Measurements from ENCODE around the gene WDFY2. TPM values are rescaled to one million over a fixed set of nuclear protein-coding genes. Genes with fewer than 3 reads are reported as not detected.
A peak's percentile ranks its signal among the peaks of the same experiment; 100 is the strongest.

Gene WDFY2
- total RNA-seq, 5 donors from 2014 or later (not counting 1 experiment from before 2014, with no cell fraction given), result 18.2 to 28.3 (median 20.0) TPM

DNA sequence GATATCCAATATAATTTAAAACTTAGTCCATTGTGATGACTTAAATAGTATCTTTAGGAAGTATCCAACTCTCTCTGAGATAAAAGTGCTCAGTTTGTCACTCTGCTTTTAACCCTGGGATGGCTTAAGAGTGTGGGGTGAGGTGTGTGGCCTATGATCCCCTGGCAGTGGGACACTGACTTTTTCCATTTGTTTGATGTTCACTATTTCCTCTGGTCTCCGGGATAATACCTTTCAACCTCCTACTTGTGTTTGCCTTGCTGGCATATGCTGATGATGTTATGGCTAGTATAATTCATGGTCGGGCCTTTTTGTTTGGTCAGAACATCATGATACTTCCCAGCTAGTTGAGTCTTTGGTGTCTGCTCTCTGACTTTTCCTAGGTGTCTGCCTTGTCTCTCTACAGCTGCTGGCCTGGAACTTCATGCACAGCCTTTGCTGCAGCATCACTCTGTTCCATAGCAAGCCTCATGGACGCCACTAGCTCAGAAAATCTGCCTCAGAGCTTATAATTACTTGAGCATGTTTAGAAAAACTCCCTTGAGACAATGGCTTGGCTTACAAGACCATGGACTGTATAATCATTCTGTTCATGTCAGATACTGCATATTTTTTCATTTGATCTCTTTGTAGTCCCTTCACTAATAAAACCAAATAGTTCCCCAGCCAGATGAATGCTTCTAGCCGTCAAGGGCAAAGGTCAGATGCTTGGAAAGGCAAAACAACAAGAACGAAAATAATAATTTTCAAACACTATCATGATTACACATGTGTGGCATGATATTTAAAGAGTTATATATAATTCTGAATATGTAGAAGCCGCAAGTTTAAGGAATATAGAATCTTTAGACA, 75.2 kb downstream of the WDFY2 start:
- Mint-ChIP-seq H3K27me3 (no peaks in the 10 kb centered on the region), H3K4me1 (peaks cover 21 to 24% (median 21%) of the 10 kb centered on the region in 3 donors), H3K4me3 (no peak overlapping the region), H3K36me3 (peaks cover 44% of the 10 kb centered on the region), H3K27ac (no peak overlapping the region), H3K9me3 (peaks cover 6 to 28% (median 19%) of the 10 kb centered on the region in 3 donors)
- no peak overlapping the region for H3K27ac ChIP-seq (ENCODE audit: low read length)
- ChIA-PET POLR2A (interaction anchor here (0.6 kb wide), 2 partner anchors 152 to 778 kb away, joined by 4 to 5 read pairs; no protein-coding TSS in a partner anchor), CTCF (no interaction called here)
- H3K4me1 ChIP-seq (ENCODE audit: control insufficient read depth in 1 of 2, extremely low read depth in 1 of 2, insufficient read depth in 2 of 2, low read length in 2 of 2), result peaks cover 3% of the 10 kb centered on the region in 2 experiments
- DNase-seq (no peak), ATAC-seq (replicated peaks in 1 of 4) (no peak)
- no peaks in the 10 kb centered on the region for H3K36me3 ChIP-seq (ENCODE audit: control insufficient read depth in 2 of 2, extremely low read depth in 1 of 2, insufficient read depth in 1 of 2, low read length in 1 of 2)
- no peaks in the 10 kb centered on the region for H3K27me3 ChIP-seq (replicated peaks in 1 of 2; ENCODE audit: control insufficient read depth in 2 of 2, extremely low read depth in 1 of 2, insufficient read depth in 2 of 2, low read length in 1 of 2)
- H3K9me3 ChIP-seq, result no peaks in the 10 kb centered on the region
- no peak overlapping the region for H3K4me3 ChIP-seq (ENCODE audit: control insufficient read depth in 1 of 2, extremely low read depth in 1 of 2, low read length in 1 of 2)
- WGBS (ENCODE audit: insufficient coverage), result 94% methylated on average over 2 of the region's 6 CpGs

DNA sequence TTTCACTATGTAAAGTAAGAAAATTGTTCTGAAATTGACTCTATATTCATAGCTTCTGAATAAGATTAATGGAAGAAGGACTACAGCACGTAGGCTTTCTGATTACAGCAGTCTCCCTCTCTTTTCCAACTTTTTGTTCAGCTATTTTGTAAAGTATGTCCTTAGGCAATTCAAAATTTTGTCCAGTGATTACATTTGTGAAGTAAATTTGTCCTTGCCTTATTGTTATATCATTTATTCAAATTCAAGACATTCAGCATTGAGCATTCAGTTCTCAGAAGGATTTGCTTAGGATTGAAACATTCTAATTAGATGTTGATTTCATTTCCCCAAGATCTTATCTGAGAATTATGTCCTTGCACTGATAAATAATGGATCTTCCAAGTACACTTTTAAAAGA, 76.6 kb downstream of the WDFY2 start:
- H3K4me3 Mint-ChIP-seq, result no peak overlapping the region

DNA sequence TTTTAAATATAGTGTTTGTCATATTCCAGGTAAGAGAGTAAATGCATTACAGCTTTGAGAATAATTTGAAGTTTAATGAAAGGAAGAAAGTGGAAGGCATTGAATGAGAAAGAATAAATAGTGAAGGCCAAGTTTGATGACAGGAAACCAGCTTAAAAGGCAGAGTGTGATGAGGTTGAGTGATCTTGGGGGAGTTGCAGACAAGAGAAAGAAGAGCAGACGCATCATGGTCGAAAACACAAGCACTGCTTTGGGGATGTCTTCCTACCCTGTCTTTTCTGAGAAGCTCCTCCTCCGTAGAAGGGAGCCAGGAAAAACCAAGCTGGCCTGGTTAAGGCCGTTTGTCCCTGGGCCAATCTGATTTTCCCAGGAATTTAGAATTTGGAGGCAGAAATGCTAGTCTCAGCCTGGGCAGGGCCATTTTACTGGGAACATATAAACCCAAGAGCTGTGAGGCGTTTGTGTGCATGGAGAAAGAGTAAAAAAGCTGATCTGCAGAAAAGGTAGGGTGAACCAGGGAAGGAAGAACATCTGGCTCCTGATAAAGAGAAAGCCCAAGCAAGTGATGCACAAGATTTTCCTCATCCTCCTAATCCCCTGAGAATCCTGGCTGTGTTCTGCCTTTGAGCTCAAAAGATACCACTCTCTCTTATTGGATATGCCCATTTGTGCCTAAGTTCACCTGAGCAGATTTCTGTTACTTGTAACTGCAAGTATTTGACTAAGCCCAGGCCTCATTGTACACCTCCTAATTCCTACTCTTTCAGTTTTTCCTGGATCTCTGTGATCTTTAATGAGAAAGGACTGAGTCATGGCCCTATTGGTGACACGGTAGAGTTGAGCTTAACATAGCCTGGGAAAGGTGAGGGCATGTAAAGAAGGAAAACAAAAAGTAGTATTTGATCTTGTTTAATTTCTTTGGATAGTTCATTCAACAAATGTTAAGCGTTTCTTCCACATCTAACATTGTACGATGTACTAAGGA, 80.0 kb downstream of the WDFY2 start:
- Histone ChIP-seq H3K4me1 (ENCODE audit: control insufficient read depth in 1 of 2, extremely low read depth in 1 of 2, insufficient read depth in 2 of 2, low read length in 2 of 2) (peaks cover 3% of the 10 kb centered on the region in 2 experiments), H3K27ac (ENCODE audit: low read length) (no peak overlapping the region), H3K4me3 (ENCODE audit: control insufficient read depth in 1 of 2, extremely low read depth in 1 of 2, low read length in 1 of 2) (no peak overlapping the region), H3K36me3 (ENCODE audit: control insufficient read depth in 2 of 2, extremely low read depth in 1 of 2, insufficient read depth in 1 of 2, low read length in 1 of 2) (no peaks in the 10 kb centered on the region), H3K27me3 (replicated peaks in 1 of 2; ENCODE audit: control insufficient read depth in 2 of 2, extremely low read depth in 1 of 2, insufficient read depth in 2 of 2, low read length in 1 of 2) (no peaks in the 10 kb centered on the region), H3K9me3 (no peaks in the 10 kb centered on the region)
- Mint-ChIP-seq H3K27ac (peak overlapping the region in 1 of 2 donors; percentile 2), H3K4me1 (peaks cover 26 to 40% (median 38%) of the 10 kb centered on the region in 3 donors), H3K36me3 (peaks cover 27% of the 10 kb centered on the region), H3K27me3 (no peaks in the 10 kb centered on the region), H3K4me3 (no peak overlapping the region), H3K9me3 (no peaks in the 10 kb centered on the region)
- 89% methylated on average over 4 of the region's 8 CpGs for WGBS (ENCODE audit: insufficient coverage)
- ChIA-PET POLR2A (interaction anchor here in 1 of 2 donors (0.5 kb wide), 1 partner anchor 398 kb away, joined by 3 read pairs; no protein-coding TSS in a partner anchor), CTCF (no interaction called here)
- DNase-seq (no peak), ATAC-seq (replicated peaks in 1 of 4) (peak in 1 of 4 experiments; percentile 35)

More for the DNA sequence above, 76.6 kb downstream of the WDFY2 start:
- ATAC-seq (replicated peaks in 1 of 4) (no peak), DNase-seq (no peak)
- no peaks in the 10 kb centered on the region for H3K27me3 Mint-ChIP-seq
- peaks cover 6 to 18% (median 12%) of the 10 kb centered on the region in 3 donors for H3K9me3 Mint-ChIP-seq
- ChIA-PET CTCF (no interaction called here), POLR2A (interaction anchor here in 1 of 2 donors (0.6 kb wide), 1 partner anchor 19 kb away, joined by 9 read pairs; no protein-coding TSS in a partner anchor)
- Histone ChIP-seq H3K36me3 (ENCODE audit: control insufficient read depth in 2 of 2, extremely low read depth in 1 of 2, insufficient read depth in 1 of 2, low read length in 1 of 2) (no peaks in the 10 kb centered on the region), H3K9me3 (no peaks in the 10 kb centered on the region), H3K27ac (ENCODE audit: low read length) (no peak overlapping the region), H3K4me1 (ENCODE audit: control insufficient read depth in 1 of 2, extremely low read depth in 1 of 2, insufficient read depth in 2 of 2, low read length in 2 of 2) (peaks cover 3% of the 10 kb centered on the region in 2 experiments), H3K4me3 (ENCODE audit: control insufficient read depth in 1 of 2, extremely low read depth in 1 of 2, low read length in 1 of 2) (no peak overlapping the region), H3K27me3 (replicated peaks in 1 of 2; ENCODE audit: control insufficient read depth in 2 of 2, extremely low read depth in 1 of 2, insufficient read depth in 2 of 2, low read length in 1 of 2) (no peaks in the 10 kb centered on the region)
- peaks cover 17 to 28% (median 24%) of the 10 kb centered on the region in 3 donors for H3K4me1 Mint-ChIP-seq
- no peak overlapping the region for H3K27ac Mint-ChIP-seq
- WGBS (ENCODE audit: insufficient coverage), result no CpG with 5 or more reads among the region's 1 CpG
- H3K36me3 Mint-ChIP-seq, result peaks cover 35% of the 10 kb centered on the region

DNA sequence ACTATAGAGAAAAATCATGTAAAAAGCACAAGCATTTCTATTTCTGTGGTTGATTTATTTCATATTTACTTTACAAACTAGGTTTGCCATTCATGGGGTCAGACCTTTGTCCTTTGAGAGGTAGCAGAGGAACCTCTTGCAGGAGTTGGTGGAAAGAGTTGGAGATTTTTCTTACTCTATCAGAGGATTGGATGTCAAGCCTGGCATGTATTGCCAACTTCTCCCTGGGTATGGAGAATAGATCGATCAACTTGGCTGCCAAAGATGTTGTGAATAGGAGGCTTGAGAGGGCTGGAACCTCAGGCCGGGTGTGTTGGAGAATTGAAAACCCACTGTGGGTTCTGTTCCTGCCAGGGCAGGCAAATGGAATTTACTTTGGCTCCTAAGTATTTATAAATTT, 81.2 kb downstream of the WDFY2 start:
- Histone ChIP-seq H3K9me3 (no peaks in the 10 kb centered on the region), H3K4me3 (ENCODE audit: control insufficient read depth in 1 of 2, extremely low read depth in 1 of 2, low read length in 1 of 2) (no peak overlapping the region), H3K36me3 (ENCODE audit: control insufficient read depth in 2 of 2, extremely low read depth in 1 of 2, insufficient read depth in 1 of 2, low read length in 1 of 2) (no peaks in the 10 kb centered on the region), H3K27ac (ENCODE audit: low read length) (no peak overlapping the region), H3K4me1 (ENCODE audit: control insufficient read depth in 1 of 2, extremely low read depth in 1 of 2, insufficient read depth in 2 of 2, low read length in 2 of 2) (peaks cover 3% of the 10 kb centered on the region in 2 experiments), H3K27me3 (replicated peaks in 1 of 2; ENCODE audit: control insufficient read depth in 2 of 2, extremely low read depth in 1 of 2, insufficient read depth in 2 of 2, low read length in 1 of 2) (no peaks in the 10 kb centered on the region)
- Mint-ChIP-seq H3K4me3 (no peak overlapping the region), H3K27ac (no peak overlapping the region), H3K9me3 (no peaks in the 10 kb centered on the region), H3K27me3 (no peaks in the 10 kb centered on the region), H3K4me1 (peaks cover 33 to 42% (median 33%) of the 10 kb centered on the region in 3 donors), H3K36me3 (peaks cover 22% of the 10 kb centered on the region)
- 100% methylated on average over 1 of the region's 2 CpGs for WGBS (ENCODE audit: insufficient coverage)
- ChIA-PET POLR2A (no interaction called here), CTCF (no interaction called here)
- ATAC-seq (replicated peaks in 1 of 4), result no peak
- DNase-seq, result no peak

GRCh38 chr13:51666374-51666773, 82.1 kb downstream of the WDFY2 start:
- Histone ChIP-seq H3K4me3 (ENCODE audit: control insufficient read depth in 1 of 2, extremely low read depth in 1 of 2, low read length in 1 of 2) (no peak overlapping the region), H3K9me3 (no peaks in the 10 kb centered on the region), H3K36me3 (ENCODE audit: control insufficient read depth in 2 of 2, extremely low read depth in 1 of 2, insufficient read depth in 1 of 2, low read length in 1 of 2) (no peaks in the 10 kb centered on the region), H3K27ac (ENCODE audit: low read length) (no peak overlapping the region), H3K4me1 (ENCODE audit: control insufficient read depth in 1 of 2, extremely low read depth in 1 of 2, insufficient read depth in 2 of 2, low read length in 2 of 2) (peaks cover 3% of the 10 kb centered on the region in 2 experiments), H3K27me3 (replicated peaks in 1 of 2; ENCODE audit: control insufficient read depth in 2 of 2, extremely low read depth in 1 of 2, insufficient read depth in 2 of 2, low read length in 1 of 2) (no peaks in the 10 kb centered on the region)
- Mint-ChIP-seq H3K9me3 (no peaks in the 10 kb centered on the region), H3K27me3 (no peaks in the 10 kb centered on the region), H3K36me3 (peaks cover 23% of the 10 kb centered on the region), H3K4me3 (no peak overlapping the region), H3K27ac (peak overlapping the region in 1 of 2 donors; percentile 19), H3K4me1 (peaks cover 33 to 42% (median 37%) of the 10 kb centered on the region in 3 donors)
- no CpG with 5 or more reads among the region's 1 CpG for WGBS (ENCODE audit: insufficient coverage)
- POLR2A ChIA-PET, result no interaction called here
- CTCF ChIA-PET, result no interaction called here
- DNase-seq (no peak), ATAC-seq (replicated peaks in 1 of 4) (no peak)

DNA sequence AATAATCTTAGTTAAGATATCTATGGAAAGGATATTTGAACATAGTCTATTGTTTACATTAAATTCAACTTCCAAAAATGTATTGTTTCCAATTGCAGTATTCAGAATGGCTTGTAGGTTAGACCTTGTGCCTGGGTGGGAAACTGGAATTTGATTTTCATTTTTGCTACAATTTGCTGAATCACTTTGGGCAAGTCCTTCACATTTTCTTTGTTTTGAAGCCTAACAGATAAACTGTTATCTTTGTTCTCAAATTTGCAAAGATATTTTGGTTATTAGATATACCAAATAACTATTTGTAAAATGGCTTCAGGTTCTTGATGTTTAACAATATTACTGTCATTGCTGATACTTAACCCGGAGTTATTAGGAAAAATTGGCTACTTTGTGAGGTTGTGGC, 82.6 kb downstream of the WDFY2 start:
- no peak overlapping the region for H3K27ac ChIP-seq (ENCODE audit: low read length)
- CTCF ChIA-PET, result no interaction called here
- H3K4me3 Mint-ChIP-seq, result no peak overlapping the region
- WGBS (ENCODE audit: insufficient coverage), result 88% methylated on average over 1 of the region's 1 CpG
- H3K4me1 Mint-ChIP-seq, result peaks cover 33 to 42% (median 38%) of the 10 kb centered on the region in 3 donors
- no peak overlapping the region for H3K27ac Mint-ChIP-seq
- no peaks in the 10 kb centered on the region for H3K27me3 Mint-ChIP-seq
- H3K36me3 ChIP-seq (ENCODE audit: control insufficient read depth in 2 of 2, extremely low read depth in 1 of 2, insufficient read depth in 1 of 2, low read length in 1 of 2), result no peaks in the 10 kb centered on the region
- no peaks in the 10 kb centered on the region for H3K9me3 ChIP-seq
- H3K4me1 ChIP-seq (ENCODE audit: control insufficient read depth in 1 of 2, extremely low read depth in 1 of 2, insufficient read depth in 2 of 2, low read length in 2 of 2), result peaks cover 3% of the 10 kb centered on the region in 2 experiments
- H3K36me3 Mint-ChIP-seq, result peaks cover 23% of the 10 kb centered on the region
- no peak overlapping the region for H3K4me3 ChIP-seq (ENCODE audit: control insufficient read depth in 1 of 2, extremely low read depth in 1 of 2, low read length in 1 of 2)
- no peak for ATAC-seq (replicated peaks in 1 of 4)
- POLR2A ChIA-PET, result no interaction called here
- no peaks in the 10 kb centered on the region for H3K9me3 Mint-ChIP-seq
- no peak for DNase-seq
- no peaks in the 10 kb centered on the region for H3K27me3 ChIP-seq (replicated peaks in 1 of 2; ENCODE audit: control insufficient read depth in 2 of 2, extremely low read depth in 1 of 2, insufficient read depth in 2 of 2, low read length in 1 of 2)

All from T-cell (primary cell).